ENCODE results near the gene LRRTM2. TPM values are rescaled to one million over a fixed set of nuclear protein-coding genes. Genes with fewer than 3 reads are reported as not detected.
"Not testable (repeated sequence)": the region's sequence is repeated elsewhere in the genome, so short reads cannot be mapped to it uniquely, and the experiment has no call there.

LRRTM2 gene
- polyA plus RNA-seq (2013, experiment 1 of 2), result 0.01 TPM
- 0.01 TPM for polyA plus RNA-seq (2013, experiment 2 of 2)

- Histone ChIP-seq H3K79me1 (ENCODE audit: low read depth, low read length) (no peaks in the 10 kb centered on the region), H2BK12ac (ENCODE audit: low read length) (no peak within 1 kb of the TSS), H3K23ac (ENCODE audit: low read depth, low read length, poor library complexity) (no peak within 1 kb of the TSS), H3K27ac (replicated peaks; ENCODE audit: low read length) (no peak within 1 kb of the TSS), H2BK5ac (ENCODE audit: low read length) (no peak within 1 kb of the TSS), H2AK5ac (ENCODE audit: low read depth, low read length) (no peak within 1 kb of the TSS), H2BK120ac (ENCODE audit: low read depth, low read length) (no peak within 1 kb of the TSS), H3K36me3 (replicated peaks in 1 of 2; ENCODE audit: control insufficient read depth in 2 of 2, insufficient read depth in 2 of 2, low read length in 2 of 2) (peaks cover 0 to 4% of the 10 kb centered on the region in 2 donors), H3K9me3 (replicated peaks in 1 of 2; ENCODE audit: control insufficient read depth in 2 of 2, insufficient read depth in 1 of 2, low read depth in 1 of 2, low read length in 2 of 2) (peaks cover 0 to 6% of the 10 kb centered on the region in 2 donors), H2BK15ac (ENCODE audit: low read length) (no peak within 1 kb of the TSS), H3K18ac (ENCODE audit: low read length) (no peak within 1 kb of the TSS), H3K4me3 (ENCODE audit: low read length in 2 of 2) (peak within 1 kb of the TSS in 1 of 2 donors; percentile 53), H3K4ac (ENCODE audit: low read length) (no peak within 1 kb of the TSS), H4K91ac (ENCODE audit: low read depth, low read length, poor library complexity) (no peak within 1 kb of the TSS), H3K27me3 (ENCODE audit: control insufficient read depth in 3 of 3, insufficient read depth in 3 of 3, low read depth in 1 of 3, low read length in 3 of 3) (no peaks in the 10 kb centered on the region), H2AFZ (ENCODE audit: low read length) (peak within 1 kb of the TSS; percentile 14), H3K4me2 (ENCODE audit: insufficient read depth, low read length, poor library complexity, severe bottlenecking) (no peak within 1 kb of the TSS), H3K14ac (ENCODE audit: low read length) (no peak within 1 kb of the TSS), H3K9ac (ENCODE audit: low read depth, low read length, poor library complexity) (no peak within 1 kb of the TSS), H4K8ac (ENCODE audit: low read depth, low read length) (no peak within 1 kb of the TSS), H3K4me1 (ENCODE audit: control insufficient read depth in 2 of 2, insufficient read depth in 1 of 2, low read depth in 1 of 2, low read length in 2 of 2) (peaks cover 12 to 37% of the 10 kb centered on the region in 2 donors)
- WGBS, 2 donors (ENCODE audit: extremely low coverage in 2 of 2, insufficient read length in 2 of 2, insufficient replicate concordance in 1 of 2), result no CpG with 5 or more reads among the region's 18 CpGs
- no peak for DNase-seq (ENCODE audit: low spot score)
These were observed at the start of gene LRRTM2 for GRCh38 chr5:138874771-138875551. Gene LRRTM2 (minus strand): TSS chr5:138875335. CDS start chr5:138874911, 424 bp downstream.

- Histone ChIP-seq H3K4ac (ENCODE audit: low read length) (no peak overlapping the region), H3K18ac (ENCODE audit: low read length) (no peak overlapping the region), H3K27me3 (ENCODE audit: control insufficient read depth in 3 of 3, insufficient read depth in 3 of 3, low read depth in 1 of 3, low read length in 3 of 3) (peaks cover 0 to 1% (median 0%) of the 10 kb centered on the region in 3 experiments), H3K4me3 (ENCODE audit: low read length in 2 of 2) (no peak overlapping the region), H3K4me1 (ENCODE audit: control insufficient read depth in 2 of 2, insufficient read depth in 1 of 2, low read depth in 1 of 2, low read length in 2 of 2) (peaks cover 0 to 2% of the 10 kb centered on the region in 2 donors), H3K36me3 (replicated peaks in 1 of 2; ENCODE audit: control insufficient read depth in 2 of 2, insufficient read depth in 2 of 2, low read length in 2 of 2) (peaks cover 18 to 78% of the 10 kb centered on the region in 2 donors), H2BK120ac (ENCODE audit: low read depth, low read length) (no peak overlapping the region), H3K79me1 (ENCODE audit: low read depth, low read length) (peaks cover 3% of the 10 kb centered on the region), H2BK15ac (ENCODE audit: low read length) (no peak overlapping the region), H2AFZ (ENCODE audit: low read length) (no peak overlapping the region), H2AK5ac (ENCODE audit: low read depth, low read length) (no peak overlapping the region), H3K14ac (ENCODE audit: low read length) (no peak overlapping the region), H3K23ac (ENCODE audit: low read depth, low read length, poor library complexity) (no peak overlapping the region), H2BK12ac (ENCODE audit: low read length) (no peak overlapping the region), H3K4me2 (ENCODE audit: insufficient read depth, low read length, poor library complexity, severe bottlenecking) (no peak overlapping the region), H4K91ac (ENCODE audit: low read depth, low read length, poor library complexity) (no peak overlapping the region), H3K9ac (ENCODE audit: low read depth, low read length, poor library complexity) (no peak overlapping the region), H4K8ac (ENCODE audit: low read depth, low read length) (no peak overlapping the region), H2BK5ac (ENCODE audit: low read length) (no peak overlapping the region), H3K9me3 (replicated peaks in 1 of 2; ENCODE audit: control insufficient read depth in 2 of 2, insufficient read depth in 1 of 2, low read depth in 1 of 2, low read length in 2 of 2) (no peaks in the 10 kb centered on the region), H3K27ac (replicated peaks; ENCODE audit: low read length) (no peak overlapping the region)
- no CpG with 5 or more reads among the region's 2 CpGs for WGBS, 2 donors (ENCODE audit: extremely low coverage in 2 of 2, insufficient read length in 2 of 2, insufficient replicate concordance in 1 of 2)
- DNase-seq (ENCODE audit: low spot score), result no peak
These were observed 47.4 kb upstream of the LRRTM2 start for GRCh38 chr5:138922494-138922893.

- H3K4me2 ChIP-seq (ENCODE audit: insufficient read depth, low read length, poor library complexity, severe bottlenecking); H3K4me3 ChIP-seq (ENCODE audit: low read length in 2 of 2); H4K8ac ChIP-seq (ENCODE audit: low read depth, low read length); H3K27me3 ChIP-seq (ENCODE audit: control insufficient read depth in 3 of 3, insufficient read depth in 3 of 3, low read depth in 1 of 3, low read length in 3 of 3); H3K4ac ChIP-seq (ENCODE audit: low read length); H2BK120ac ChIP-seq (ENCODE audit: low read depth, low read length); H3K27ac ChIP-seq (replicated peaks; ENCODE audit: low read length); H3K14ac ChIP-seq (ENCODE audit: low read length); H2BK12ac ChIP-seq (ENCODE audit: low read length); H3K9me3 ChIP-seq (replicated peaks in 1 of 2; ENCODE audit: control insufficient read depth in 2 of 2, insufficient read depth in 1 of 2, low read depth in 1 of 2, low read length in 2 of 2); H3K4me1 ChIP-seq (ENCODE audit: control insufficient read depth in 2 of 2, insufficient read depth in 1 of 2, low read depth in 1 of 2, low read length in 2 of 2); H3K9ac ChIP-seq (ENCODE audit: low read depth, low read length, poor library complexity); H2BK5ac ChIP-seq (ENCODE audit: low read length); DNase-seq (ENCODE audit: low spot score); H2AK5ac ChIP-seq (ENCODE audit: low read depth, low read length); H4K91ac ChIP-seq (ENCODE audit: low read depth, low read length, poor library complexity); H2AFZ ChIP-seq (ENCODE audit: low read length); H2BK15ac ChIP-seq (ENCODE audit: low read length); H3K23ac ChIP-seq (ENCODE audit: low read depth, low read length, poor library complexity); H3K18ac ChIP-seq (ENCODE audit: low read length); H3K79me1 ChIP-seq (ENCODE audit: low read depth, low read length): not testable (repeated sequence)
- H3K36me3 ChIP-seq (replicated peaks in 1 of 2; ENCODE audit: control insufficient read depth in 2 of 2, insufficient read depth in 2 of 2, low read length in 2 of 2), result peaks cover 17 to 74% of the 10 kb centered on the region in 2 donors
- no CpG with 5 or more reads among the region's 2 CpGs for WGBS, 2 donors (ENCODE audit: extremely low coverage in 2 of 2, insufficient read length in 2 of 2, insufficient replicate concordance in 1 of 2)
These were observed 46.2 kb upstream of the LRRTM2 start for GRCh38 chr5:138921362-138921761.

GRCh38 chr5:138920181-138920580 is 45.0 kb upstream of the LRRTM2 start:
- Histone ChIP-seq H3K23ac (ENCODE audit: low read depth, low read length, poor library complexity) (no peak overlapping the region), H2AFZ (ENCODE audit: low read length) (no peak overlapping the region), H3K27ac (replicated peaks; ENCODE audit: low read length) (no peak overlapping the region), H3K27me3 (ENCODE audit: control insufficient read depth in 3 of 3, insufficient read depth in 3 of 3, low read depth in 1 of 3, low read length in 3 of 3) (peaks cover 0 to 1% (median 0%) of the 10 kb centered on the region in 3 experiments), H2BK15ac (ENCODE audit: low read length) (no peak overlapping the region), H2BK12ac (ENCODE audit: low read length) (no peak overlapping the region), H4K91ac (ENCODE audit: low read depth, low read length, poor library complexity) (no peak overlapping the region), H3K18ac (ENCODE audit: low read length) (no peak overlapping the region), H3K36me3 (replicated peaks in 1 of 2; ENCODE audit: control insufficient read depth in 2 of 2, insufficient read depth in 2 of 2, low read length in 2 of 2) (peaks cover 13 to 73% of the 10 kb centered on the region in 2 donors), H3K14ac (ENCODE audit: low read length) (no peak overlapping the region), H3K9ac (ENCODE audit: low read depth, low read length, poor library complexity) (no peak overlapping the region), H3K9me3 (replicated peaks in 1 of 2; ENCODE audit: control insufficient read depth in 2 of 2, insufficient read depth in 1 of 2, low read depth in 1 of 2, low read length in 2 of 2) (no peaks in the 10 kb centered on the region), H3K79me1 (ENCODE audit: low read depth, low read length) (peaks cover 3% of the 10 kb centered on the region), H2BK120ac (ENCODE audit: low read depth, low read length) (no peak overlapping the region), H3K4ac (ENCODE audit: low read length) (no peak overlapping the region), H2AK5ac (ENCODE audit: low read depth, low read length) (no peak overlapping the region), H3K4me3 (ENCODE audit: low read length in 2 of 2) (no peak overlapping the region), H3K4me1 (ENCODE audit: control insufficient read depth in 2 of 2, insufficient read depth in 1 of 2, low read depth in 1 of 2, low read length in 2 of 2) (peaks cover 0 to 2% of the 10 kb centered on the region in 2 donors), H2BK5ac (ENCODE audit: low read length) (no peak overlapping the region), H4K8ac (ENCODE audit: low read depth, low read length) (no peak overlapping the region), H3K4me2 (ENCODE audit: insufficient read depth, low read length, poor library complexity, severe bottlenecking) (no peak overlapping the region)
- no CpG with 5 or more reads among the region's 8 CpGs for WGBS, 2 donors (ENCODE audit: extremely low coverage in 2 of 2, insufficient read length in 2 of 2, insufficient replicate concordance in 1 of 2)
- DNase-seq (ENCODE audit: low spot score), result no peak

All from neuronal stem cell (in vitro differentiated cells).